DMS153 treated with DMSO at 0.1 percent for 48 hours (cell line): ENCODE data around the gene DCAF15.

Experiments
- DNase-seq: peaks from one replicate; lab custom pipeline; 2025; ENCODE audit not compliant: unreplicated experiment; lab: John Stamatoyannopoulos, UW

Gene DCAF15

GRCh38 chr19:13974073-13974472 lies 21.8 kb downstream of the DCAF15 start:
- peak; percentile 90 for DNase-seq

- no peak for DNase-seq
Observed at GRCh38 chr19:13975870-13976269, 23.6 kb downstream of the DCAF15 start.

GRCh38 chr19:13976446-13976845 lies 24.1 kb downstream of the DCAF15 start:
- no peak for DNase-seq

- no peak for DNase-seq
Observed at GRCh38 chr19:13977803-13978202, 25.5 kb downstream of the DCAF15 start.

- peak; percentile 75 for DNase-seq
Observed at GRCh38 chr19:13978351-13979243, 26.3 kb downstream of the DCAF15 start.

- DNase-seq, result no peak
Observed at GRCh38 chr19:13979244-13979615, 26.9 kb downstream of the DCAF15 start.

GRCh38 chr19:13979686-13980085 lies 27.4 kb downstream of the DCAF15 start:
- no peak for DNase-seq

- no peak for DNase-seq
Observed at GRCh38 chr19:13980340-13980739, 28.0 kb downstream of the DCAF15 start.

- DNase-seq, result no peak
Observed at GRCh38 chr19:13981021-13981420, 28.7 kb downstream of the DCAF15 start.

- DNase-seq, result no peak
Observed at GRCh38 chr19:13981467-13981866, 29.2 kb downstream of the DCAF15 start.

- DNase-seq, result no peak
Observed at GRCh38 chr19:13981988-13982501, 29.7 kb downstream of the DCAF15 start.

- DNase-seq, result no peak
Observed at GRCh38 chr19:13982773-13983172, 30.5 kb downstream of the DCAF15 start.

GRCh38 chr19:13983213-13983889 lies 31.0 kb downstream of the DCAF15 start:
- DNase-seq, result peak; percentile 56

- DNase-seq, result no peak
Observed at GRCh38 chr19:13984186-13984585, 31.9 kb downstream of the DCAF15 start.

- peak; percentile 9 for DNase-seq
Observed at GRCh38 chr19:13984875-13985741, 32.8 kb downstream of the DCAF15 start.

- DNase-seq, result peak; percentile 57
Observed at GRCh38 chr19:13985771-13986347, 33.5 kb downstream of the DCAF15 start.

GRCh38 chr19:13986348-13986904 lies 34.1 kb downstream of the DCAF15 start:
- DNase-seq, result peak; percentile 90

- no peak for DNase-seq
Observed at GRCh38 chr19:13987101-13987890, 35.0 kb downstream of the DCAF15 start.

- DNase-seq, result no peak
Observed at GRCh38 chr19:13989487-13989886, 37.2 kb downstream of the DCAF15 start.

- DNase-seq, result no peak
Observed at GRCh38 chr19:13990085-13990484, 37.8 kb downstream of the DCAF15 start.
